Testis (tissue), 3 donors: ENCODE results near the gene SMAD4. TPM values are rescaled to one million over a fixed set of nuclear protein-coding genes. Genes with fewer than 3 reads are reported as not detected.

ENCODE experiments used
- DNase-seq: peaks from one replicate; pipeline ENCODE4 v3.0.0-alpha.2; 2019
- H3K27ac ChIP-seq, 2 donors: fragments of 200-600 bp; sonication (generic); one replicate each; pipeline ENCODE4 v1.5.1; 2019
- H3K27me3 ChIP-seq: fragments of 200-600 bp; sonication (generic); one replicate; pipeline ENCODE4 v1.5.1; 2019
- H3K36me3 ChIP-seq: fragments of 200-600 bp; sonication (generic); one replicate; pipeline ENCODE4 v1.5.1; 2017; ENCODE audit warnings: low read depth; ENCODE audit errors: missing control alignments
- H3K4me1 ChIP-seq: fragments of 200-600 bp; sonication (generic); one replicate; pipeline ENCODE4 v1.5.1; 2019
- H3K4me3 ChIP-seq, 2 donors: fragments of 200-600 bp; sonication (generic); one replicate each; pipeline ENCODE4 v1.5.1; 2017 to 2019
- H3K9me3 ChIP-seq: fragments of 200-600 bp; sonication (generic); one replicate; pipeline ENCODE4 v1.5.1; 2017
- POLR2A ChIP-seq: fragments of 450-650 bp; IDR thresholded peaks from one replicate; pipeline ENCODE4 v1.6.1; 2017; ENCODE audit warnings: antibody characterized with exemption, mild to moderate bottlenecking, moderate library complexity
- WGBS, 2 donors: methylation state at CpG; one replicate each; pipeline ENCODE4 v1.1.5; 2018; 5-methylcytosine and 5-hydroxymethylcytosine counted together
- intact Hi-C: fragments of 100-400 bp; cut with DNase I; formaldehyde crosslinking; loops from one replicate; pipeline ENCODE4 v1.15.1; 2023; ENCODE audit warnings: low total_unique reads
- polyA plus RNA-seq: library from polyadenylated mRNA; stranded (reverse); fragments of 350-450 nt; fragmentation: Illumina TruSeq; extraction: RNeasy Lipid Tissue Mini Kit (QIAGEN cat#74804); gene quantifications from one replicate; pipeline ENCODE4 v1.2.3, GENCODE V29; 2014; ENCODE audit warnings: low read depth, low replicate concordance; ENCODE audit not compliant: insufficient read depth
- total RNA-seq, 2 donors: library from RNA; depleted of rRNA; stranded (reverse); fragments of >200 nt; gene quantifications; one replicate each; pipeline ENCODE4 v1.2.3, GENCODE V29; 2016
- TF ChIP-seq, protein P1 (sequence below), 3 experiments: fragments of 450-650 bp in 2 of 3; fragments of 200-600 bp in 1 of 3; sonication (generic) in 1 of 3; IDR thresholded peaks; one replicate each; pipeline ENCODE4 v1.5.1; 2016 to 2019; ENCODE audit warnings: antibody characterized with exemption in 3 of 3, mild to moderate bottlenecking in 2 of 3, moderate library complexity in 1 of 3

Gene SMAD4
- total and polyA plus RNA-seq, 3 donors from 2014 or later, result 91.0 to 270 (median 198) TPM

DNA sequence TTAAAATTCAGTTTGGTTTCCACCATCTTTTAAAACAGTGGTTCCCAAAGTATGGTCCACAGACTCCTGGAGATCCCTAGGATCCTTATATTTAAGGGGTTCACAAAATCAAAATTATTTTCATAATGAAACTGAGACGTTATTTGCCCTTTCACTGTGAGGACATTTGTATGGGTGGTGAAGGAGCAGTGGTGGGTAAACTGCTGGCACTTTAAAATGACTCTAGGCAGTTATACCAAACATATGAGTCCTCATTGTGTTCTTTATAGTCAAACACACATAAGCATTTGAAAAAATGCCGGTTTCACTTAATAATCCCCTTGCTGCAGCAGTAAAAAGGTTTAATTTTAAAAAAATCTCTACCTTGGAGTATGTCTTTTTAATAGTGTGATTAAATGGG lies 7.2 kb downstream of the SMAD4 start:
- DNase-seq, result no peak
- H3K27ac ChIP-seq, result no peak overlapping the region
- 49 to 60% methylated on average over 2 of the region's 2 CpGs for WGBS, 2 donors

DNA sequence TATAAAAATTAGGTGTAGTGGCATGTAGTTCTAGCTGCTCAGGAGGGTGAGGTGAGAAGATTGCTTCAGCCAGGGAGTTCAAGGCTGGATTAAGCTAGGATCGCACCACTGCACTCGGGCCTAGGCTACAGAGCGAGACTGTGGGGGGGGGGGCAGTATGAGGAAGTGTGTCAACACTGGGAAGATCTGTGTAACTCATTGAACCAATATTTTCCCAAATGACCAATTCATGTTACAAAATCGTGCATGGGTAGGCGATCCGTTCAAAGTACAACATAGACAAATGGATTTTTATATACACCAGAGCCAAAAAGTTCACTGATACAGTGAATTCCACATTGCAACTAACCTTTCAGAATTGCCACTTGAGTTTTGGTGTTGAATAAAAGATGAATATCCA lies 8.1 kb downstream of the SMAD4 start:
- Histone ChIP-seq H3K4me1 (peaks cover 56% of the 10 kb centered on the region), H3K36me3 (no peaks in the 10 kb centered on the region), H3K27me3 (no peaks in the 10 kb centered on the region), H3K4me3 (no peak overlapping the region), H3K9me3 (no peaks in the 10 kb centered on the region), H3K27ac (no peak overlapping the region)
- intact Hi-C loops, result no loop called here
- TF ChIP-seq, protein P1, sequence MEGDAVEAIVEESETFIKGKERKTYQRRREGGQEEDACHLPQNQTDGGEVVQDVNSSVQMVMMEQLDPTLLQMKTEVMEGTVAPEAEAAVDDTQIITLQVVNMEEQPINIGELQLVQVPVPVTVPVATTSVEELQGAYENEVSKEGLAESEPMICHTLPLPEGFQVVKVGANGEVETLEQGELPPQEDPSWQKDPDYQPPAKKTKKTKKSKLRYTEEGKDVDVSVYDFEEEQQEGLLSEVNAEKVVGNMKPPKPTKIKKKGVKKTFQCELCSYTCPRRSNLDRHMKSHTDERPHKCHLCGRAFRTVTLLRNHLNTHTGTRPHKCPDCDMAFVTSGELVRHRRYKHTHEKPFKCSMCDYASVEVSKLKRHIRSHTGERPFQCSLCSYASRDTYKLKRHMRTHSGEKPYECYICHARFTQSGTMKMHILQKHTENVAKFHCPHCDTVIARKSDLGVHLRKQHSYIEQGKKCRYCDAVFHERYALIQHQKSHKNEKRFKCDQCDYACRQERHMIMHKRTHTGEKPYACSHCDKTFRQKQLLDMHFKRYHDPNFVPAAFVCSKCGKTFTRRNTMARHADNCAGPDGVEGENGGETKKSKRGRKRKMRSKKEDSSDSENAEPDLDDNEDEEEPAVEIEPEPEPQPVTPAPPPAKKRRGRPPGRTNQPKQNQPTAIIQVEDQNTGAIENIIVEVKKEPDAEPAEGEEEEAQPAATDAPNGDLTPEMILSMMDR (IDR thresholded peaks at IDR 0.05), result no peak
- no peak for TF ChIP-seq POLR2A
- no peak for DNase-seq
- WGBS, 2 donors, result 46 to 70% methylated on average over 6 of the region's 6 CpGs

More for the DNA sequence above, 7.2 kb downstream of the SMAD4 start:
- Histone ChIP-seq H3K36me3 (no peaks in the 10 kb centered on the region), H3K9me3 (no peaks in the 10 kb centered on the region), H3K4me3 (no peak overlapping the region), H3K27me3 (no peaks in the 10 kb centered on the region), H3K4me1 (peaks cover 50% of the 10 kb centered on the region)
- TF ChIP-seq, protein P1 (IDR thresholded peaks at IDR 0.05), result no peak
- no peak for TF ChIP-seq POLR2A
- intact Hi-C loops, result no loop called here

DNA sequence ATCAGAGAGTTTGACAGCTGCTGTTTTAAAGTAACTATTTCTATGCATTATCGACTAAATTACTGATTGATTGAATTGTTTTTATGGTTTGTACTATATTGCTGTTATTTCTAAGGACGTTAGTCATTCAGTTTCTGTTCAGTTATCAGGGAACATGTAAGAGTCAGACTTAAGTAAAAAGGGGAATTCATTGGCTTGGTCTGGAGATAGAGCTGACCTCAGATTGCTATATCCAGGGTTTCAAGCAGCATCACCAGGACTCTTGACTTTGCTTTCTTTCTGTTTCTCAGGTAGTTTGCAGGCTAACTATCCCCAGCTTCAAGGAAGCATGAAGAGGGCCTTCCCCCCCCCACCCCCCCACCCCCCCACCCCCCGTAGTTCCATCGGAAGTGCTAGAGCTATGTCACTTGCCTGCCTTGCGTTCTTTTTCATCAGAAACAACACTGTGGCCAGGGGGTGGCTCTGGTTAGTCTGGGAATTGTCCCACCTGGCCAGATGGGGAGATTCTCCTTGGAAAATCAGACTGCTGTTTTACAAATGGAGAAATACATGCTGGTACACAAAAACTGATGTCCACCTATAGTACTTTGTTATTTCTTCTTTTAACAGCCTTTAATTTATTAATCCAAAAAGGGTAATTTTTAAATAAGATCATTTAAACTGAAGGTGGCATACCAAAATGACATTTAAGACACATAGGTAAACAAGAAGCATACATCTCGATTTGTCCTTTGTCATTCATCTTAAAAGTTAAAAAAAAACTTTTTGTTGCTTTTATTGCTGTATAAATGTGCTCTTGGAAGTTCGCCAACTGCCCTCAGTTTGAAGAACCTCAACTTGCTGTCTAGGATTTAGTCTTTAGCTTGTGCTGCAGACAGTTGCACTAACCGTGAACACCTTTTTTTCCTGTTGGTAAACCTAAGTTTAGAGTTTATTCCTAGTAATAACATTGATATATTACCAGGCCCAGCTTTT lies 9.4 kb downstream of the SMAD4 start:
- 45 to 58% methylated on average over 5 to 8 of the region's 8 CpGs for WGBS, 2 donors
- Histone ChIP-seq H3K9me3 (no peaks in the 10 kb centered on the region), H3K4me1 (peaks cover 61% of the 10 kb centered on the region), H3K27ac (peak overlapping the region; percentile 2 to 47), H3K36me3 (no peaks in the 10 kb centered on the region), H3K4me3 (no peak overlapping the region), H3K27me3 (no peaks in the 10 kb centered on the region)
- TF ChIP-seq, protein P1 (IDR thresholded peaks at IDR 0.05), result no peak
- TF ChIP-seq POLR2A, result no peak
- no peak for DNase-seq
- intact Hi-C loops, result no loop called here

DNA sequence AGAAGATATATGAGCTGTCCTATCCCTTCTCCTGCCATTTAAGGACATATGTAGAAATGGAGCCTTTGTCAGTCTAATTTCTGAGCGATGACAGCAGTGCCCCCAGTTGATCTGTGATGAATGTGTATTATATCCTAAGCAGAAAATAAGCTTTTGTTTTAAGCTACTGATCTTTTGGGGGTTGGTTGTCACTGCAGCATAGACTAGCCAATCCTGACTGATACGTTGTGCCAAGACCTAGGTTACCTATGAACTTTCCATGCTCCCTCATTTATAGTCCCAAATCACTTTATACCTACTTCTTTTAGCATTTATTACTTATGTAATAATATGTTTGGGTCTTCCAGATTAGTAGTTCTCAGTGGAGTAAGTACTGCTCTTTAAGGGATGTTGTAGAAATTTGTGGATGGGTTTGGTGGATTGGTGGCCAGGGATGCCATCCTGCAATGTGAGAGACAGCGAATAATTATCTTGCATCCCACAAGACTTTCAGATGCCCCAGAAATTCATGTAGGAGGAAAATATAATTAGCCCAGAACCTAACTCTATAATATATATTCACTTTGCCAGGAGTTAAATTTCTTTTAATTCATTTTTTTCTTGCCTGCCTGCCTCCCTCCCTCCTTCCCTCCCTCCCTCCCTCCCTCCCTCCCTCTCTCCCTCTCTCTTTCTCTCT lies 11.8 kb downstream of the SMAD4 start:
- DNase-seq, result no peak
- WGBS, 2 donors, result 75 to 81% methylated on average over 3 of the region's 3 CpGs
- H3K4me1 ChIP-seq, result peaks cover 53% of the 10 kb centered on the region
- no peaks in the 10 kb centered on the region for H3K27me3 ChIP-seq
- intact Hi-C loops, result no loop called here
- TF ChIP-seq, protein P1 (IDR thresholded peaks at IDR 0.05), result no peak
- no peak for TF ChIP-seq POLR2A
- H3K9me3 ChIP-seq, result no peaks in the 10 kb centered on the region
- peak overlapping the region in 1 of 2 donors; percentile 13 for H3K27ac ChIP-seq
- H3K4me3 ChIP-seq, result no peak overlapping the region
- no peaks in the 10 kb centered on the region for H3K36me3 ChIP-seq
